SKM-1 treated with dmso at 0.1 percent for 144 hours (cell line): Measurements from ENCODE around the gene COA1.
"Not testable (repeated sequence)": the region's sequence is repeated elsewhere in the genome, so short reads cannot be mapped to it uniquely, and the experiment has no call there.

Experiments used
- DNase-seq: peaks from one replicate; lab custom pipeline; 2025; ENCODE audit not compliant: unreplicated experiment; lab: John Stamatoyannopoulos, UW

COA1 gene

GRCh38 chr7:43729214-43729923, at the start of gene COA1:
Gene COA1, minus strand, starts transcription at chr7:43729523. Its CDS starts 80,909 bp downstream, at chr7:43648614.
- peak; percentile 85 for DNase-seq

GRCh38 chr7:43778293-43779044, 49.1 kb upstream of the COA1 start:
- DNase-seq: not testable (repeated sequence)

GRCh38 chr7:43775255-43775654, 45.9 kb upstream of the COA1 start:
- DNase-seq: not testable (repeated sequence)

- DNase-seq: not testable (repeated sequence)
These were observed 43.9 kb upstream of the COA1 start for GRCh38 chr7:43773268-43773667.

GRCh38 chr7:43771573-43771972, 42.2 kb upstream of the COA1 start:
- no peak for DNase-seq

GRCh38 chr7:43771128-43771527, 41.8 kb upstream of the COA1 start:
- DNase-seq: no peak

- DNase-seq: no peak
These were observed 40.6 kb upstream of the COA1 start for GRCh38 chr7:43769791-43770465.

- DNase-seq: no peak
These were observed 40.0 kb upstream of the COA1 start for GRCh38 chr7:43769281-43769680.

- no peak for DNase-seq
These were observed 39.6 kb upstream of the COA1 start for GRCh38 chr7:43768887-43769272.

GRCh38 chr7:43768201-43768886, 39.0 kb upstream of the COA1 start:
- no peak for DNase-seq

GRCh38 chr7:43767311-43767710, 38.0 kb upstream of the COA1 start:
- DNase-seq: no peak

GRCh38 chr7:43766564-43766963, 37.2 kb upstream of the COA1 start:
- DNase-seq: no peak

GRCh38 chr7:43764807-43765491, 35.6 kb upstream of the COA1 start:
- no peak for DNase-seq

GRCh38 chr7:43764039-43764761, 34.9 kb upstream of the COA1 start:
- DNase-seq: no peak

- DNase-seq: no peak
These were observed 33.9 kb upstream of the COA1 start for GRCh38 chr7:43763183-43763582.

GRCh38 chr7:43761938-43762692, 32.8 kb upstream of the COA1 start:
- no peak for DNase-seq

- DNase-seq: no peak
These were observed 32.1 kb upstream of the COA1 start for GRCh38 chr7:43761382-43761781.

- no peak for DNase-seq
These were observed 31.5 kb upstream of the COA1 start for GRCh38 chr7:43760861-43761260.
